Left ventricle myocardium inferior (tissue), 1 donor: Measurements from ENCODE around the gene TBPL2. TPM values are rescaled to one million over a fixed set of nuclear protein-coding genes. Genes with fewer than 3 reads are reported as not detected.

Source experiments
- DNase-seq: peaks from one replicate; pipeline ENCODE4 v3.0.0-alpha.2; 2020
- H3K27ac ChIP-seq: fragments of 200-600 bp; replicated peaks from 2 replicates; pipeline ENCODE4 v1.8.0; 2021
- H3K27me3 ChIP-seq: fragments of 200-600 bp; 2 replicates; pipeline ENCODE4 v1.8.0; 2021; ENCODE audit warnings: low read depth
- H3K36me3 ChIP-seq: fragments of 200-600 bp; 2 replicates; pipeline ENCODE4 v1.8.0; 2021
- H3K4me1 ChIP-seq: fragments of 200-600 bp; 2 replicates; pipeline ENCODE4 v1.8.0; 2021
- H3K4me3 ChIP-seq: fragments of 200-600 bp; 2 replicates; pipeline ENCODE4 v1.8.0; 2021; ENCODE audit warnings: mild to moderate bottlenecking, moderate library complexity
- H3K9me3 ChIP-seq: fragments of 200-600 bp; replicated peaks from 2 replicates; pipeline ENCODE4 v1.8.0; 2021
- CTCF ChIP-seq: fragments of 200-600 bp; IDR thresholded peaks from 2 replicates; pipeline ENCODE4 v1.8.0; 2021; ENCODE audit warnings: antibody characterized with exemption, mild to moderate bottlenecking, borderline replicate concordance
- intact Hi-C: fragments of 100-400 bp; cut with micrococcal nuclease; formaldehyde crosslinking; loops from one replicate; pipeline ENCODE4 v1.11.0; 2022
- total RNA-seq: library from RNA; stranded (reverse); fragmentation: NEBNext Ultra II Directional; extraction: Animal tissue kit (Norgen Biotek cat#: 25700); gene quantifications from one replicate; pipeline ENCODE4 v1.2.1, GENCODE V29; 2021
- donor health status: DM: no; HTN: yes; CAD: no; lungs with severe emphysema.

TBPL2 gene
- total RNA-seq, 1 donor from 2014 or later, result not detected

- DNase-seq, result no peak
- intact Hi-C loops, result no loop called here
- Histone ChIP-seq H3K27me3 (no peaks in the 10 kb centered on the region), H3K4me1 (peaks cover 49% of the 10 kb centered on the region), H3K36me3 (no peaks in the 10 kb centered on the region), H3K9me3 (no peaks in the 10 kb centered on the region), H3K27ac (no peak overlapping the region), H3K4me3 (no peak overlapping the region)
- TF ChIP-seq CTCF, result no peak
Measured at GRCh38 chr14:55450124-55450523, 9.7 kb upstream of the TBPL2 start.

GRCh38 chr14:55449116-55449515 is 8.7 kb upstream of the TBPL2 start:
- Histone ChIP-seq H3K4me3 (no peak overlapping the region), H3K9me3 (no peaks in the 10 kb centered on the region), H3K27ac (no peak overlapping the region), H3K4me1 (peaks cover 39% of the 10 kb centered on the region), H3K36me3 (no peaks in the 10 kb centered on the region), H3K27me3 (no peaks in the 10 kb centered on the region)
- no peak for DNase-seq
- TF ChIP-seq CTCF, result no peak
- intact Hi-C loops, result loop anchor here (10.0 kb wide), 1 partner anchor 1036 kb away; no protein-coding TSS in a partner anchor

- Histone ChIP-seq H3K4me1 (peaks cover 34% of the 10 kb centered on the region), H3K36me3 (no peaks in the 10 kb centered on the region), H3K4me3 (no peak overlapping the region), H3K27me3 (no peaks in the 10 kb centered on the region), H3K27ac (no peak overlapping the region), H3K9me3 (no peaks in the 10 kb centered on the region)
- no peak for DNase-seq
- no peak for TF ChIP-seq CTCF
- intact Hi-C loops, result loop anchor here (10.0 kb wide), 1 partner anchor 1037 kb away; no protein-coding TSS in a partner anchor
Measured at GRCh38 chr14:55448141-55448614, 7.8 kb upstream of the TBPL2 start.

GRCh38 chr14:55446833-55447232 is 6.4 kb upstream of the TBPL2 start:
- peaks cover 30% of the 10 kb centered on the region for H3K4me1 ChIP-seq
- H3K4me3 ChIP-seq, result no peak overlapping the region
- no peaks in the 10 kb centered on the region for H3K36me3 ChIP-seq
- peak overlapping the region; percentile 28 for H3K27ac ChIP-seq
- TF ChIP-seq CTCF, result no peak
- intact Hi-C loops, result loop anchor here (10.0 kb wide), 1 partner anchor 1038 kb away; no protein-coding TSS in a partner anchor
- H3K9me3 ChIP-seq, result no peaks in the 10 kb centered on the region
- H3K27me3 ChIP-seq, result no peaks in the 10 kb centered on the region
- DNase-seq, result no peak

- no peak overlapping the region for H3K4me3 ChIP-seq
- H3K9me3 ChIP-seq, result no peaks in the 10 kb centered on the region
- intact Hi-C loops, result loop anchor here (10.0 kb wide), 1 partner anchor 1039 kb away; no protein-coding TSS in a partner anchor
- H3K27me3 ChIP-seq, result no peaks in the 10 kb centered on the region
- DNase-seq, result no peak
- H3K27ac ChIP-seq, result peak overlapping the region; percentile 28
- peak; percentile 72 for TF ChIP-seq CTCF
- H3K4me1 ChIP-seq, result peaks cover 24% of the 10 kb centered on the region
- no peaks in the 10 kb centered on the region for H3K36me3 ChIP-seq
Measured at GRCh38 chr14:55446127-55446736, 5.8 kb upstream of the TBPL2 start.
